HK-2 (cell line): ENCODE measurements around the gene FAM117A.
"Not testable (repeated sequence)": the region's sequence is repeated elsewhere in the genome, so short reads cannot be mapped to it uniquely, and the experiment has no call there.

Experiments used
- DNase-seq: peaks from one replicate; pipeline ENCODE4 v3.0.0-alpha.2; 2018; ENCODE audit not compliant: unreplicated experiment

The FAM117A gene

GRCh38 chr17:49739641-49740271, 24.2 kb downstream of the FAM117A start:
- DNase-seq, result no peak

GRCh38 chr17:49738456-49739163, 25.3 kb downstream of the FAM117A start:
- no peak for DNase-seq

- DNase-seq, result no peak
Observed at GRCh38 chr17:49734515-49735490, 29.1 kb downstream of the FAM117A start.

GRCh38 chr17:49731435-49731831, 32.5 kb downstream of the FAM117A start:
- DNase-seq, result no peak

- DNase-seq, result no peak
Observed at GRCh38 chr17:49730785-49731434, 33.0 kb downstream of the FAM117A start.

GRCh38 chr17:49730078-49730784, 33.7 kb downstream of the FAM117A start:
- no peak for DNase-seq

GRCh38 chr17:49729069-49729468, 34.9 kb downstream of the FAM117A start:
- DNase-seq, result no peak

GRCh38 chr17:49728425-49728824, 35.5 kb downstream of the FAM117A start:
- DNase-seq, result no peak

- DNase-seq, result no peak
Observed at GRCh38 chr17:49727380-49727779, 36.6 kb downstream of the FAM117A start.

- DNase-seq, result no peak
Observed at GRCh38 chr17:49725452-49726130, 38.3 kb downstream of the FAM117A start.

GRCh38 chr17:49724552-49724951, 39.4 kb downstream of the FAM117A start:
- DNase-seq, result not testable (repeated sequence)

- no peak for DNase-seq
Observed at GRCh38 chr17:49723423-49723822, 40.5 kb downstream of the FAM117A start.

GRCh38 chr17:49722066-49722465, 41.9 kb downstream of the FAM117A start:
- no peak for DNase-seq

- DNase-seq, result no peak
Observed at GRCh38 chr17:49717371-49717861, 46.5 kb downstream of the FAM117A start.

- DNase-seq, result no peak
Observed at GRCh38 chr17:49716668-49717364, 47.1 kb downstream of the FAM117A start.

GRCh38 chr17:49715717-49716279, 48.1 kb downstream of the FAM117A start:
- DNase-seq, result no peak

GRCh38 chr17:49715216-49715615, 48.7 kb downstream of the FAM117A start:
- DNase-seq, result no peak

- no peak for DNase-seq
Observed at GRCh38 chr17:49708515-49709183, 55.3 kb downstream of the FAM117A start.
